GM12878 (cell line): ENCODE data around the gene ZNF132. TPM values are rescaled to one million over a fixed set of nuclear protein-coding genes. Genes with fewer than 3 reads are reported as not detected.

Experiments
- CEBPB ChIP-seq, 2 experiments: fragments of 150-350 bp in 1 of 2; IDR thresholded peaks; 2 replicates each; pipeline ENCODE4 v1.6.1; 2012 to 2014; ENCODE audit warnings: low read depth in 2 of 2, low read length in 2 of 2, borderline replicate concordance in 1 of 2, inconsistent platforms in 1 of 2
- E2F8 ChIP-seq: fragments of 450-650 bp; IDR thresholded peaks from 2 replicates; pipeline ENCODE4 v1.6.1; 2018; ENCODE audit warnings: mild to moderate bottlenecking, low read depth, moderate library complexity; ENCODE audit not compliant: partially characterized antibody
- FOS ChIP-seq: IDR thresholded peaks from 3 replicates; pipeline ENCODE4 v1.6.1; 2011; ENCODE audit warnings: borderline replicate concordance; ENCODE audit not compliant: insufficient read length; ENCODE audit errors: extremely low read depth
- LARP7 ChIP-seq: fragments of 450-650 bp; IDR thresholded peaks from 2 replicates; pipeline ENCODE4 v1.6.1; 2017; ENCODE audit warnings: mild to moderate bottlenecking
- PAX5 ChIP-seq: IDR thresholded peaks from 2 replicates; pipeline ENCODE4 v1.6.1; 2011; ENCODE audit warnings: low read depth, low read length, borderline replicate concordance
- POLR2AphosphoS5 ChIP-seq: IDR thresholded peaks from 2 replicates; pipeline ENCODE4 v1.6.1; 2011; ENCODE audit warnings: mild to moderate bottlenecking, low read length, inconsistent platforms
- POU2F2 ChIP-seq: IDR thresholded peaks from 3 replicates; pipeline ENCODE4 v1.6.1; 2011; ENCODE audit warnings: low read depth, mild to moderate bottlenecking, low read length, borderline replicate concordance
- RUNX3 ChIP-seq: IDR thresholded peaks from 2 replicates; pipeline ENCODE4 v1.6.1; 2012; ENCODE audit warnings: low read length, inconsistent platforms
- SIN3A ChIP-seq: IDR thresholded peaks from 2 replicates; pipeline ENCODE4 v1.6.1; 2012; ENCODE audit warnings: low read depth, low read length, improper control_type of control experiment
- STAT3 ChIP-seq: IDR thresholded peaks from 2 replicates; pipeline ENCODE4 v1.6.1; 2011; ENCODE audit warnings: low read depth, low read length, improper control_type of control experiment
- SUPT20H ChIP-seq: IDR thresholded peaks from 2 replicates; pipeline ENCODE4 v1.6.1; 2011; ENCODE audit warnings: low read depth, mild to moderate bottlenecking, low read length, moderate library complexity, borderline replicate concordance; ENCODE audit not compliant: control insufficient read depth
- YBX1 ChIP-seq: fragments of 450-650 bp; IDR thresholded peaks from 2 replicates; pipeline ENCODE4 v1.6.1; 2016; ENCODE audit warnings: antibody characterized with exemption
- ZNF687 ChIP-seq: fragments of 450-650 bp; IDR thresholded peaks from 2 replicates; pipeline ENCODE4 v1.6.1; 2017; ENCODE audit warnings: mild to moderate bottlenecking, moderate library complexity
- polyA plus RNA-seq, 11 experiments: library from polyadenylated mRNA; depleted of rRNA in 4 of 11; unstranded in 6 of 11; stranded (reverse) in 5 of 11; fragments of >200 nt; fragmentation: Nextera tagmentation in 4 of 11; fragmentation: Illumina TruSeq in 1 of 11; extraction: Ambion mirVana in 4 of 11; extraction: Trizol in 1 of 11; gene quantifications; 1 replicate in 1 of 11; 2 replicates in 10 of 11; pipeline versions ENCODE4 v1.2.1 to v1.2.3, GENCODE V29; 2011 to 2016; ENCODE audit warnings: inconsistent platforms in 2 of 11, missing spikeins in 2 of 11, low read depth in 1 of 11
- total RNA-seq, 4 experiments: library from RNA; depleted of rRNA in 3 of 4; stranded (reverse); fragments of >200 nt in 3 of 4; fragmentation: Illumina TruSeq in 1 of 4; extraction: Trizol in 1 of 4; gene quantifications; 2 replicates each; pipeline versions ENCODE4 v1.2.1 to v1.2.3, GENCODE V29; 2013 to 2021
- TF ChIP-seq, protein P1 (sequence below): fragments of 450-650 bp; formaldehyde crosslinking; IDR thresholded peaks from 2 replicates; pipeline ENCODE4 v1.5.0; 2022; ENCODE audit warnings: mild to moderate bottlenecking, missing genetic modification characterization
- TF ChIP-seq, protein P2 (sequence below): fragments of 450-650 bp; formaldehyde crosslinking; IDR thresholded peaks from 2 replicates; pipeline ENCODE4 v1.4.0; 2020; ENCODE audit warnings: mild to moderate bottlenecking, moderate library complexity

Gene ZNF132
- total and polyA plus RNA-seq, 10 of the 15 experiments (the other 5 are each of a cell fraction or from before 2014, with no cell fraction given) = 0.56 to 4.0 (median 2.3) TPM

DNA sequence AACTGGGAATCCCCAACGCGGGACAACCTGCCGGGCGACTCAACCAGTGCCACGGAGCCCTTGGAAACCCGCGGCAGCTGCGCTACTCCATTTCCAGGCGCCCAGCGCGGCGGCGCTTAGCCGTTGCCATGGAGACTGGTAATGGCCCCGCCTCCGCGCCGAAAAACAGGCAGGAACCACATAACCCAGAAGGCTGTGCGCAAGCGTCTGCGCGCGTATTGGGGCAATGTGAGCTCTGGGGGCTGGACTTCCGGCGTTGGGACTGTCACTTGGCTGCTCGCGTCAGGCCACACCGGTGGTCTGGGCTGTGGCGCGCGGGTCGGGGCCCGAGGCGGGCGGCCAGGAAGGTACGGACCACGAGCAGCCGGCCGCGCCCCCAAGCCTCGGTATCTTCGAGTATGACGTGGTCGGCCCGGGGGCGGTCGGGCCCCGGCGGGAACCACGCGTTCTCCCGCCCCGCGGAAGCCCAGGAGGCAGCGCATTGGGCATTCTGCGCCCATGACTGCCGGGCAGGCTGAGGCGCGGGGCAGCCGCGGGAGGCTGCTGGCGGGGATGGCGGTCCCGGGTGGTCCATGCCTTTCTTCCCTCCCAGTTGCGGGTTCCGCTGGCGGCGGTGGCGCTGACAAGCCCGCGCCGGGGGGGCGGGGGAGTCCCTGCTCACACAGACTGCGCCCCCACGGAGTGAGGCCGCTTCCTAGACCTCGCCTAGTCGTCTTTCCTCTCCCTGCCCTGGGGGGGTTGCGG is 11.6 kb upstream of the ZNF132 start, which contains the start of gene ZNF324B (continued):
- TF ChIP-seq SUPT20H (no peak), YBX1 (no peak), STAT3 (no peak), E2F8 (no peak), POU2F2 (peak; percentile 37; the same call in 1 of the 3 replicates), FOS (no peak), SIN3A (peak; percentile 91), LARP7 (peak; percentile 83), RUNX3 (no peak; the same call in 1 of the 2 replicates), PAX5 (no peak), CEBPB (IDR thresholded peaks at IDR 0.05; ENCODE audit: borderline replicate concordance in 1 of 2, low read depth in 2 of 2, low read length in 2 of 2) (no peak), ZNF687 (no peak), POLR2AphosphoS5 (peak; percentile 44; the same call in 1 of the 2 replicates)
- TF ChIP-seq, protein P1, sequence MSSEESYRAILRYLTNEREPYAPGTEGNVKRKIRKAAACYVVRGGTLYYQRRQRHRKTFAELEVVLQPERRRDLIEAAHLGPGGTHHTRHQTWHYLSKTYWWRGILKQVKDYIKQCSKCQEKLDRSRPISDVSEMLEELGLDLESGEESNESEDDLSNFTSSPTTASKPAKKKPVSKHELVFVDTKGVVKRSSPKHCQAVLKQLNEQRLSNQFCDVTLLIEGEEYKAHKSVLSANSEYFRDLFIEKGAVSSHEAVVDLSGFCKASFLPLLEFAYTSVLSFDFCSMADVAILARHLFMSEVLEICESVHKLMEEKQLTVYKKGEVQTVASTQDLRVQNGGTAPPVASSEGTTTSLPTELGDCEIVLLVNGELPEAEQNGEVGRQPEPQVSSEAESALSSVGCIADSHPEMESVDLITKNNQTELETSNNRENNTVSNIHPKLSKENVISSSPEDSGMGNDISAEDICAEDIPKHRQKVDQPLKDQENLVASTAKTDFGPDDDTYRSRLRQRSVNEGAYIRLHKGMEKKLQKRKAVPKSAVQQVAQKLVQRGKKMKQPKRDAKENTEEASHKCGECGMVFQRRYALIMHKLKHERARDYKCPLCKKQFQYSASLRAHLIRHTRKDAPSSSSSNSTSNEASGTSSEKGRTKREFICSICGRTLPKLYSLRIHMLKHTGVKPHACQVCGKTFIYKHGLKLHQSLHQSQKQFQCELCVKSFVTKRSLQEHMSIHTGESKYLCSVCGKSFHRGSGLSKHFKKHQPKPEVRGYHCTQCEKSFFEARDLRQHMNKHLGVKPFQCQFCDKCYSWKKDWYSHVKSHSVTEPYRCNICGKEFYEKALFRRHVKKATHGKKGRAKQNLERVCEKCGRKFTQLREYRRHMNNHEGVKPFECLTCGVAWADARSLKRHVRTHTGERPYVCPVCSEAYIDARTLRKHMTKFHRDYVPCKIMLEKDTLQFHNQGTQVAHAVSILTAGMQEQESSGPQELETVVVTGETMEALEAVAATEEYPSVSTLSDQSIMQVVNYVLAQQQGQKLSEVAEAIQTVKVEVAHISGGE (CRISPR knock-in tag) = no peak
- TF ChIP-seq, protein P2, sequence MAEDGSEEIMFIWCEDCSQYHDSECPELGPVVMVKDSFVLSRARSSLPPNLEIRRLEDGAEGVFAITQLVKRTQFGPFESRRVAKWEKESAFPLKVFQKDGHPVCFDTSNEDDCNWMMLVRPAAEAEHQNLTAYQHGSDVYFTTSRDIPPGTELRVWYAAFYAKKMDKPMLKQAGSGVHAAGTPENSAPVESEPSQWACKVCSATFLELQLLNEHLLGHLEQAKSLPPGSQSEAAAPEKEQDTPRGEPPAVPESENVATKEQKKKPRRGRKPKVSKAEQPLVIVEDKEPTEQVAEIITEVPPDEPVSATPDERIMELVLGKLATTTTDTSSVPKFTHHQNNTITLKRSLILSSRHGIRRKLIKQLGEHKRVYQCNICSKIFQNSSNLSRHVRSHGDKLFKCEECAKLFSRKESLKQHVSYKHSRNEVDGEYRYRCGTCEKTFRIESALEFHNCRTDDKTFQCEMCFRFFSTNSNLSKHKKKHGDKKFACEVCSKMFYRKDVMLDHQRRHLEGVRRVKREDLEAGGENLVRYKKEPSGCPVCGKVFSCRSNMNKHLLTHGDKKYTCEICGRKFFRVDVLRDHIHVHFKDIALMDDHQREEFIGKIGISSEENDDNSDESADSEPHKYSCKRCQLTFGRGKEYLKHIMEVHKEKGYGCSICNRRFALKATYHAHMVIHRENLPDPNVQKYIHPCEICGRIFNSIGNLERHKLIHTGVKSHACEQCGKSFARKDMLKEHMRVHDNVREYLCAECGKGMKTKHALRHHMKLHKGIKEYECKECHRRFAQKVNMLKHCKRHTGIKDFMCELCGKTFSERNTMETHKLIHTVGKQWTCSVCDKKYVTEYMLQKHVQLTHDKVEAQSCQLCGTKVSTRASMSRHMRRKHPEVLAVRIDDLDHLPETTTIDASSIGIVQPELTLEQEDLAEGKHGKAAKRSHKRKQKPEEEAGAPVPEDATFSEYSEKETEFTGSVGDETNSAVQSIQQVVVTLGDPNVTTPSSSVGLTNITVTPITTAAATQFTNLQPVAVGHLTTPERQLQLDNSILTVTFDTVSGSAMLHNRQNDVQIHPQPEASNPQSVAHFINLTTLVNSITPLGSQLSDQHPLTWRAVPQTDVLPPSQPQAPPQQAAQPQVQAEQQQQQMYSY (CRISPR knock-in tag) = no peak
